ENCODE results near the gene RBM10. TPM values are rescaled to one million over a fixed set of nuclear protein-coding genes. Genes with fewer than 3 reads are reported as not detected.

Gene RBM10
- total RNA-seq, 1 experiment from 2014 or later = 41.0 TPM

DNA sequence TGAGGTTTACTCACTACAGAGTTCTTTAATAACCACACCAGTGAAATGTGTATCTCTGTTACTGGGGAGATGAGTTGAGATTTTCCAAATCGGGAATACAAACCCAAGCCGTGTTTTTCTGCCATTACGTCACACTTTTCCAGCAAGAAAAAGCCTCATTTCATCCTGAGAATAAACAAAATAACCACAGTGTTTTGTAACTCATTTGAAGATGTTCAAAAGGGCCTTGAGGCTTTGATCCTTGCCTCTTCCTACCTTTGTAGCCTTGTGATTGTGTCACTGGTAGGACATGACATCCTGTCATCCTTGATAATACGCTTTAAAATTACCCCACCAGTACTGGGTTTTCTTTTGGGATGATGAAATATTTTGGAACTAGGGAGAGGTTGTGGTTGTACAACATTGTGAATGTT, 90.7 kb downstream of the RBM10 start:
- ChIA-PET CTCF (no interaction called here), POLR2A (no interaction called here)
- Mint-ChIP-seq H3K27ac (ENCODE audit: unreplicated experiment) (no peak overlapping the region), H3K4me3 (ENCODE audit: unreplicated experiment) (no peak overlapping the region), H3K9me3 (ENCODE audit: unreplicated experiment) (no peaks in the 10 kb centered on the region), H3K4me1 (ENCODE audit: low read depth, unreplicated experiment) (peaks cover 7% of the 10 kb centered on the region), H3K27me3 (ENCODE audit: insufficient read depth, unreplicated experiment) (no peaks in the 10 kb centered on the region), H3K36me3 (ENCODE audit: insufficient read depth, unreplicated experiment) (peaks cover 28% of the 10 kb centered on the region)
- Histone ChIP-seq H3K27me3 (replicated peaks; ENCODE audit: control insufficient read depth, insufficient read depth, low read length) (no peaks in the 10 kb centered on the region), H3K4me3 (ENCODE audit: low read depth, low read length) (no peak overlapping the region), H3K36me3 (ENCODE audit: control insufficient read depth, insufficient read depth, low read length) (no peaks in the 10 kb centered on the region; the same call in 1 of the 2 replicates), H3K9me3 (no peaks in the 10 kb centered on the region), H3K4me1 (no peaks in the 10 kb centered on the region)
- BruUV-seq (replicated peaks) = no TSS peak
- no peak for DNase-seq
- TF ChIP-seq, protein P1, sequence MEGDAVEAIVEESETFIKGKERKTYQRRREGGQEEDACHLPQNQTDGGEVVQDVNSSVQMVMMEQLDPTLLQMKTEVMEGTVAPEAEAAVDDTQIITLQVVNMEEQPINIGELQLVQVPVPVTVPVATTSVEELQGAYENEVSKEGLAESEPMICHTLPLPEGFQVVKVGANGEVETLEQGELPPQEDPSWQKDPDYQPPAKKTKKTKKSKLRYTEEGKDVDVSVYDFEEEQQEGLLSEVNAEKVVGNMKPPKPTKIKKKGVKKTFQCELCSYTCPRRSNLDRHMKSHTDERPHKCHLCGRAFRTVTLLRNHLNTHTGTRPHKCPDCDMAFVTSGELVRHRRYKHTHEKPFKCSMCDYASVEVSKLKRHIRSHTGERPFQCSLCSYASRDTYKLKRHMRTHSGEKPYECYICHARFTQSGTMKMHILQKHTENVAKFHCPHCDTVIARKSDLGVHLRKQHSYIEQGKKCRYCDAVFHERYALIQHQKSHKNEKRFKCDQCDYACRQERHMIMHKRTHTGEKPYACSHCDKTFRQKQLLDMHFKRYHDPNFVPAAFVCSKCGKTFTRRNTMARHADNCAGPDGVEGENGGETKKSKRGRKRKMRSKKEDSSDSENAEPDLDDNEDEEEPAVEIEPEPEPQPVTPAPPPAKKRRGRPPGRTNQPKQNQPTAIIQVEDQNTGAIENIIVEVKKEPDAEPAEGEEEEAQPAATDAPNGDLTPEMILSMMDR (IDR thresholded peaks at IDR 0.05; ENCODE audit: insufficient read depth in 1 of 2, low read depth in 1 of 2, low read length in 1 of 2, severe bottlenecking in 1 of 2, unreplicated experiment in 1 of 2) = no peak
- intact Hi-C loops (cut with micrococcal nuclease; ENCODE audit: unreplicated experiment) = no loop called here

Other genes starting within 250 kb of the RBM10 start
- gene JADE3, start 232.8 kb upstream of the RBM10 start, total RNA-seq (2022) = 21.7 and 22.7 TPM in 2 replicates
- 32.9 and 36.2 TPM in 2 replicates for gene RGN, start 66.8 kb upstream of the RBM10 start, total RNA-seq (2022)
- gene NDUFB11, start 519 bp upstream of the RBM10 start, total RNA-seq (2022) = 120 and 129 TPM in 2 replicates
- gene UBA1, start 48.6 kb downstream of the RBM10 start, total RNA-seq (2022) = 156 and 157 TPM in 2 replicates
- gene CDK16, start 73.5 kb downstream of the RBM10 start, total RNA-seq (2022) = 117 and 129 TPM in 2 replicates
- 57.5 and 61.2 TPM in 2 replicates for gene USP11, start 87.8 kb downstream of the RBM10 start, total RNA-seq (2022)
- gene ZNF157, start 225.4 kb downstream of the RBM10 start, total RNA-seq (2022) = not detected in 2 replicates